ENCODE data around the gene TTC13.

DNA sequence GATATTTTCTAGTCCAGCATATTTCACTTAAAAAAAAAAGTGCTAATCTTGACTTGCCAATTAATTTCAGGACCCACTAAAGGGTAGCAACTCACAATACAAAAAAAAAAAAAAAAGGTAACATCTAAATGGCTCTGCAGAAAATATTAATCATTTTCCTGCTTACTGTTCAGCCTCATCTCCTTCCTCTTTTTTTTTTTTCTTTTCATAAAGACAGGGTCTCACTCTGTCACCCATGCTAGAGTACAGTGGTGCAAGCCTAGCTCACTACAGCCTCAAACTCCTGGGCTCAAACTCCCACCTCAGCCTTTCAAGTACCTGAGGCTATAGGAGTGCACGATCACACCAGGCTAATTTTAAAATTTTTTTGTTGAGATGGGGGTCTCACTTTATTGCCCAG lies 30.4 kb downstream of the TTC13 start:
- TF ChIP-seq, protein P1, sequence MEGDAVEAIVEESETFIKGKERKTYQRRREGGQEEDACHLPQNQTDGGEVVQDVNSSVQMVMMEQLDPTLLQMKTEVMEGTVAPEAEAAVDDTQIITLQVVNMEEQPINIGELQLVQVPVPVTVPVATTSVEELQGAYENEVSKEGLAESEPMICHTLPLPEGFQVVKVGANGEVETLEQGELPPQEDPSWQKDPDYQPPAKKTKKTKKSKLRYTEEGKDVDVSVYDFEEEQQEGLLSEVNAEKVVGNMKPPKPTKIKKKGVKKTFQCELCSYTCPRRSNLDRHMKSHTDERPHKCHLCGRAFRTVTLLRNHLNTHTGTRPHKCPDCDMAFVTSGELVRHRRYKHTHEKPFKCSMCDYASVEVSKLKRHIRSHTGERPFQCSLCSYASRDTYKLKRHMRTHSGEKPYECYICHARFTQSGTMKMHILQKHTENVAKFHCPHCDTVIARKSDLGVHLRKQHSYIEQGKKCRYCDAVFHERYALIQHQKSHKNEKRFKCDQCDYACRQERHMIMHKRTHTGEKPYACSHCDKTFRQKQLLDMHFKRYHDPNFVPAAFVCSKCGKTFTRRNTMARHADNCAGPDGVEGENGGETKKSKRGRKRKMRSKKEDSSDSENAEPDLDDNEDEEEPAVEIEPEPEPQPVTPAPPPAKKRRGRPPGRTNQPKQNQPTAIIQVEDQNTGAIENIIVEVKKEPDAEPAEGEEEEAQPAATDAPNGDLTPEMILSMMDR (IDR thresholded peaks at IDR 0.05), result no peak
- no peak for TF ChIP-seq EZH2phosphoT487 (IDR thresholded peaks at IDR 0.05)
